Skeletal muscle satellite cell (primary cell): ENCODE results near the gene EZR. TPM values are rescaled to one million over a fixed set of nuclear protein-coding genes. Genes with fewer than 3 reads are reported as not detected.

Experiments
- H3K27me3 ChIP-seq: 2 replicates; pipeline ENCODE4 v1.7.0; 2013; ENCODE audit warnings: low read length; ENCODE audit not compliant: control insufficient read depth, insufficient read depth
- H3K36me3 ChIP-seq: 2 replicates; pipeline ENCODE4 v1.7.0; 2013; ENCODE audit warnings: mild to moderate bottlenecking, control low read depth, low read length; ENCODE audit not compliant: insufficient read depth
- H3K4me1 ChIP-seq: 2 replicates; pipeline ENCODE4 v1.7.0; 2013; ENCODE audit warnings: low read length; ENCODE audit not compliant: control insufficient read depth, insufficient read depth
- H3K4me2 ChIP-seq: 2 replicates; pipeline ENCODE4 v1.7.0; 2013; ENCODE audit warnings: mild to moderate bottlenecking, low read length
- H3K4me3 ChIP-seq: 2 replicates; pipeline ENCODE4 v1.7.0; 2013; ENCODE audit warnings: low read length
- H3K9ac ChIP-seq: 2 replicates; pipeline ENCODE4 v1.7.0; 2013; ENCODE audit warnings: mild to moderate bottlenecking, low read depth, low read length, moderate library complexity
- H3K9me3 ChIP-seq: replicated peaks from 2 replicates; pipeline ENCODE4 v1.7.0; 2013; ENCODE audit warnings: mild to moderate bottlenecking, control low read depth, low read length
- total RNA-seq: library from RNA; depleted of rRNA; stranded (reverse); fragments of >200 nt; gene quantifications from 2 replicates; pipeline ENCODE4 v1.2.3, GENCODE V29; 2012; rRNA removed

The EZR gene
- total RNA-seq = 21.0 and 25.6 TPM in 2 replicates

DNA sequence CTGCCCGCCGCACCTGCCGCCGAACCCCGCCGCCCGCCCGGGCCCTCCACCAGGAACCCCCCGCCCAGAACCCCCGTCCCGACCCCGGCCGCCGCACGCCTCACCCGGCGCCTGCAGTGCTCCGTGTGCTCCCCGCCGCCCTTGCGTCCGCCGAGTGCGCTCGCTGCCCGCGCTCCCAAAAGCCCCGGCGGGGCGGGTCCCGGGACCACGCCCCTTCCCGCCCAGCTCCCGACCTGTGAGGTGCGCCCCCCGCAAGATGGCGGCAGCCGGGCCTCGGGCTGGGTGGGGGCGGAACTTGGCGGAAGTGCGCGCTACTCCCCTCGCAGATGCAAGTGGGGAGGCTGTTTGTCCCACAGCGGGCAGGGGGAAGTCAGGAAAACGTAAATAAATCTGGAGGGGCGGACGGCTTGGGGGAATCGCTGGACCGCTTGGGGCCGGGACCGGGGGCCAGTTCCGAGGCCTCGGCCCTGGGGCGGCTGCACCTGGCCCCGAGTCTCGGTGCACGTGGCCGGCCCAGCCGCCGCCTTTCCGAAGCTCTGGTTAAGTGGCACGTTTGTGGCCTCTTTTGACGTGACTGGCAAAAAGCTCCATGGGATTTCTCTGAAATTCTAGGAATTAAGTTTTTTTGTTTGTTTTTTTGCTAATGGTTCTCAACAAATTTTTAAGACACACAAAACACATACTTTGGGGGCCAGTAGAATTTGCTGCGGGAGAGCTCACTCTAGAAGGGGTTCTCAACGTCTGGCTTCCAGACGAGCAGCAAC lies at the start of gene EZR:
TSS of gene EZR (minus strand) at position 156 of the 764 bp plus-strand sequence. CDS start 1,275 bp downstream, outside the sequence.
- Histone ChIP-seq H3K4me1 (peaks cover 25% of the 10 kb centered on the region), H3K9me3 (no peaks in the 10 kb centered on the region), H3K9ac (peak within 1 kb of the TSS; percentile 83), H3K36me3 (no peaks in the 10 kb centered on the region), H3K4me3 (peak within 1 kb of the TSS; percentile 82), H3K4me2 (peak within 1 kb of the TSS; percentile 85), H3K27me3 (no peaks in the 10 kb centered on the region)

DNA sequence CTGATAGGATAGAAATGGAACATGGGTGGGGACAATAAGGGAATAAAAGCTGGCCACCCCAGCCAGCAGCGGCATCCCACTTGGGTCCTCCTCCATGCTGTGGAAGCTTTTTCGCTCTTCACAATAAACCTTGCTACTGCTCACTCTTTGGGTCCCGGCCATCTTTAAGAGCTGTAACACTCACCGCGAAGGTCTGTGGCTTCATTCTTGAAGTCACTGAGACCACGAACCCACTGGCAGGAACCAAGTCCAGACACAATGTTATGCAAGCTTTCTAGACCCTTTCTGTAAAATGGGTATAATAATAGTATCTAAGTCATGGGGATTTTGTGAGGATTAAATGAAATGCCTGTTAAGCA lies 48.9 kb upstream of the EZR start:
- H3K27me3 ChIP-seq = no peaks in the 10 kb centered on the region

DNA sequence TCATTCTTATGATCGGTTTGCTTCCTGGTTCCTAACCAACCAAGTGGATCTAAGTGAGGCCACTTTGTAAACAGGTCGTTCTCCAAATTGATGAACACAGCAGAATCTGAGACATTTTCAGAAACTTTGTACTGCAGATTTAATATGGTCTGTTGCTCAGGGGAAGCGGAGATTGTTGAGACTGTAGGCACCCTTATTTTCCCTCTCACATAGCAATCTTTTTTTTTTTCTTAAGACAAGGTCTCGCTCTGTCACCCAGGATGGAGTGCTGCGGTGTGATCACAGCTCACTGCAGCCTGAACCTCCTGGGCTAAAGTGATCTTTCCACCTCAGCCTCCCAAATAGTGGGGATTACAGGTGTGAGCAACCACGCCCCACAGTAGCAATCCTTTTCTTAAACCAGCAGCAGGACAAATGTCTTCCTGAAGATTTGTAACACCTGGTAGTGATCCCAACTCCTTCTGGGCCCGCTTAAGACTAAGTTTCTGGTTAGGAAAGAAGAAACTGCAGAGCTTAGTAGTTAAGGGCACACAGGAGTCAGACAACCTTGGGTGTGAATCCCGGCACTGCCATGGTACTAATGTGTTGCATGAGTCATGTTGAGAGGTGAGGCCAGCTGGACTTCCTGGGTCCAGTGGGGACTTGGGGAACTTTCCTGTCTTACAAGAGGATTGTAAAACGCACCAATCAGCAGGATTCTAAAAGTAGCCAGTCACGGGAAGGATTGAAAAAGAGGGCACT lies 48.4 kb upstream of the EZR start:
- Histone ChIP-seq H3K9ac (no peak overlapping the region), H3K9me3 (no peaks in the 10 kb centered on the region), H3K4me2 (no peak overlapping the region), H3K27me3 (no peaks in the 10 kb centered on the region), H3K36me3 (no peaks in the 10 kb centered on the region), H3K4me3 (no peak overlapping the region), H3K4me1 (peaks cover 23% of the 10 kb centered on the region)

More for the DNA sequence above, 48.9 kb upstream of the EZR start:
- Histone ChIP-seq H3K9ac (no peak overlapping the region), H3K4me3 (no peak overlapping the region), H3K4me2 (no peak overlapping the region), H3K4me1 (peaks cover 23% of the 10 kb centered on the region), H3K9me3 (no peaks in the 10 kb centered on the region), H3K36me3 (no peaks in the 10 kb centered on the region)

DNA sequence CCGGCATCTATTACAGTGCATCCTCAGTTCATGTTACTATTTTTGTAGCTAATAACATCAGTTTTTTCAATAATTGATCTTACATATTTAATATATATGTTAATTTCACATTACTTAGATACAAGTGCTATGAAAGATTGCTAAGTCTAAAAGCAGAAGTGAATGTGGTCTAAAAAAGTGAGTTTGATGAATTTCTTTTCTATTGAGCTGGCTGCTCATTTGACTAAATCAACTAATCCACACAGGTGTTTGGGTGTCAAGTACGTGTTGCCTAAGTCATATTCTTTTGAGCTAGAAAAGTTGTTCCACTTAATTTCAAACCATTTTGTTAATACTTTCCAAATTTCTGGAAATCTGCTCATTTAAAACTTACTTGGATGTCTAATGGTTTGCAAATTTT lies 46.6 kb upstream of the EZR start:
- Histone ChIP-seq H3K36me3 (no peaks in the 10 kb centered on the region), H3K27me3 (no peaks in the 10 kb centered on the region), H3K9ac (no peak overlapping the region), H3K4me2 (no peak overlapping the region), H3K4me3 (no peak overlapping the region), H3K4me1 (peaks cover 23% of the 10 kb centered on the region), H3K9me3 (no peaks in the 10 kb centered on the region)

DNA sequence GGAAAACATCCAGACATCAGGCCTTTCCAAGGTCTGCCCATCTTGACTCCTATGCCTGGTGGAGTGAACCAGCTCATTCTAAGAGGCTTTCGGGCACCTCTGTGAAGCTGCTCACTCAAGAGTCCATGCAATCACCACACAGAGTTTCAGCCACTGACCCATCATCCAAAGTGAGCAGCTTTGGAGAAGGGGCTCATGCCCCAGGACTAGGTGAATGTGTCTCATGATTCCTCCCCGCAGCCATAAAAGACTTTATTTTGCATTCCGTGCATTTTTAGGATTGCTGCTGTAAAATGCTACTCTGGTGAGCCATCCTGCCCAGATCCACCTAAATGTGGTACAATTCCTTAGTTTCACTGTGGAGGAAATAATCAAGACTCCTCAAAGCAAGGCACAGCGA lies 44.5 kb upstream of the EZR start:
- no peak overlapping the region for H3K4me2 ChIP-seq
- peaks cover 13% of the 10 kb centered on the region for H3K4me1 ChIP-seq
- H3K27me3 ChIP-seq = no peaks in the 10 kb centered on the region
- H3K4me3 ChIP-seq = no peak overlapping the region
- no peaks in the 10 kb centered on the region for H3K9me3 ChIP-seq
- H3K36me3 ChIP-seq = no peaks in the 10 kb centered on the region
- no peak overlapping the region for H3K9ac ChIP-seq

DNA sequence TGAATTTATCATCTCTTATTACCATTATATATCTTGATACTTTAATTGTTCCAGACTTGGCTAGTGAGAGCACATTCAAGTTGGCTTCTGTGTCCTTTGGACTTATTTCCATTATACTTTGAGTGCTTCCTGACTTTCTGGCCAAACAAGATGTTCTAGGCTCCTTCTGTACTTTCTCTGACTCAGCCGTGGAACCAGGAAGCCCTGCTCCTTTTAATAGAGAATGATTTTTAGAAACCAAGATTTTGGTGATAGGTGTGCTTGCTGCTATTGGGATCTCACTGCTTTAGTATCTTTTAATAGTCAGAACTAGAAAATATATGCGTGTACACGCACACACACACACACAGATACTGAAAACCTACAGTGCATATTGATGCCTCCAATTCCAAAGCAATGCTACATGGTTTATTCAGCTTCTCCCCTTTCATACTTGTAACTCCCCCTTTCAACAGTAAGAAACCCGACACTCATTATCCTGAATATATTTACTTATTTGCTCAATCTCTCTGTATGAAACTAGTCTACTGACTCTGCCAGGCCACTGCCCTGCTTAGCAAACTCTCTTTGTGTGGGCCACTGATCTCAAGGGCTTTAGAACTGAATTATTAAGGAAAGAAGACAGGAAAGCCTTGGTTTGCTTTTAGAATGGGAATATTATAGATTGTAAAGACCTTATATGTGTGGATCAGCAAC lies 42.7 kb upstream of the EZR start:
- Histone ChIP-seq H3K4me1 (peaks cover 13% of the 10 kb centered on the region), H3K9me3 (no peaks in the 10 kb centered on the region), H3K27me3 (no peaks in the 10 kb centered on the region), H3K36me3 (no peaks in the 10 kb centered on the region), H3K4me3 (no peak overlapping the region), H3K9ac (no peak overlapping the region), H3K4me2 (no peak overlapping the region)

DNA sequence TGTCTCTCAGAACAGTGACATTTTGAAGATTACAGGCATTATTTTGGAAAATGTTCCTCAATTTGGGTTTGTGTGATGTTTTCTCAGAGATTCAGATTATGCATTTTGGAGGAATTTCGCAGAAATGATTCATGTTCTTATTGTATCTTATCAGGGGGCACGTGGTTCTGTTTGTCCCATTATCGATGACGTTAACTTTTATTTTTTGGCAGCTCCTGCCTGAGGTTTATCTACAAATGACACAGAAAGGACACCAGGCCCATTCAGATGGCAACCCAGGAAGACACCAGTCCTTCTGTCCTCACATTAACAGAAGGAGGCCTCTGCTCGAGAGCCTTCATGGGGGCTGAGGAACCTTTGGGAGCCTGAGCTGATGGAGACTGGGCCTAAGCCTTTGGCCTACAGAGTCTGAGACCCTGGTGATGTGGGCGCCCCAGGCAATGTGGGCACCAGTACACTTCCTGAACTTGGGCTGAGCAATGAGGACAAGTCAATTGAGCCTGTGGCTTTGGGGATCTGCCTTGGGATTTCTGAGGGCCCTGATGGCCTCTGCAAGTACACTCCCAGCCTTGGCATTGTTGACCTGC lies 41.2 kb upstream of the EZR start:
- H3K4me3 ChIP-seq = no peak overlapping the region
- H3K36me3 ChIP-seq = no peaks in the 10 kb centered on the region
- no peaks in the 10 kb centered on the region for H3K27me3 ChIP-seq
- H3K9me3 ChIP-seq = no peaks in the 10 kb centered on the region
- no peak overlapping the region for H3K4me2 ChIP-seq
- no peak overlapping the region for H3K9ac ChIP-seq
- peaks cover 13% of the 10 kb centered on the region for H3K4me1 ChIP-seq

DNA sequence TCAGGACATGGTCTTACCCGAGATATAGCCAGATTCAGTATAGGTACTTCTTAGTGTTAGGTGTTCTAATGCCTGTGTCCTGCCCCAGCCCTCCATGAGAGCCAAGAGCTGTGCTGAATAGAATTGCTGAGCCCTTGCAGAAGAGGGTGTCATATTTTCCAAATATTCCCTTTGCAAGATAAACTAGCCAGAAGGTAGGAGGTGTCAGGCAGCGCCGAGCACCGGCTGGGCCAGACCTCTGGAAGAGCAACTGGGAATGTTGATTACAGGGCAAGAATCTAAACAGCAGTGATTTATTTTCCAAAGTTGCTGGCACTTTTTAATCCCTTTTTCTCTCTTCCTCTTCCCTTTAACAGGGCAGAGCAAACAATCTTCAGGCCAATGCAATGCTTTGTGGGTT lies 37.1 kb upstream of the EZR start:
- H3K9me3 ChIP-seq = no peaks in the 10 kb centered on the region
- H3K27me3 ChIP-seq = no peaks in the 10 kb centered on the region
- no peak overlapping the region for H3K4me2 ChIP-seq
- peaks cover 22% of the 10 kb centered on the region for H3K4me1 ChIP-seq
- H3K4me3 ChIP-seq = no peak overlapping the region
- H3K36me3 ChIP-seq = no peaks in the 10 kb centered on the region
- no peak overlapping the region for H3K9ac ChIP-seq

DNA sequence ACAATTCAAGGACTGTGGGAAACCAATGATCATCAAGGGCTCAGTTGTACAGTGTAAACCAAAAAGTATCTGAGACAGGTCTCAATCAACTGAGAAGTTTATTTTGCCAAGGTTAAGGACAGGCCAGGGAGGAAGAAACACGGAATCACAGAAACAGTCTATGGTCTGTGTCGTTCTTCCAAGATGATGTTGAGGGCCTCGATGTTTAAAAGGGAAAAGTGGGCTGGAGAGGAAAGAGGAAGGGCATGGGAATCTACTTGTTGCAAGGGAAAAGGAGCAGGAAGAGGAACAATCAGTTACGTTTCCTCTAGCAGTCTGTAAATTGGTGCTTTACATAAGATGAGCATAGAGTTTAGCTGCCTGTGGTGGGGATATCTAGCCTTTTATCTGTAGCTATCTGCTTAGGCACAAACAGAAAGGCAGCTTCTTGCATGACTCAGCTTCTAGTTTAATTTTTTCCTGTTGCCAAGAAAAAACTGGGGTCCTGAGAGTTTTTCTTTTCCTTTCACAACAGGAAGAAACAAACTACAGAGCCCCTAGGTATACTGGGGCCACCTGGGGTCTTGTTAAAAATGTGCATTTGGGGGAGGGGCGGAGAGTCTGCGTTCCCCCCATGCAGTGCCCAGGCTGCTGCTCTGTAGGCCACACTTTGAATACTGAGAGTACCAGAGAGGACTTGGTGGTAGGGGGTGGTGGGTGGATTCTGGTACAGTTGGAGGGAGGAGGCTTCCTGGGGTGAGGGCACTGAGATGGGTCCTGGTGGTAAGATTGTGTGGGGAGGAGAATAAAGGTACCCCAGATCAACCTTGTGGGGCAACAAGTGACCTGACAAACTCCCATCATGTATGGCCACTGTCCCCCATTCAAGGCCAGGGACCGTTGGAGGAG lies 35.3 kb upstream of the EZR start:
- Histone ChIP-seq H3K36me3 (no peaks in the 10 kb centered on the region), H3K4me2 (no peak overlapping the region), H3K4me3 (no peak overlapping the region), H3K27me3 (no peaks in the 10 kb centered on the region), H3K9ac (no peak overlapping the region), H3K4me1 (peaks cover 38% of the 10 kb centered on the region), H3K9me3 (no peaks in the 10 kb centered on the region)

DNA sequence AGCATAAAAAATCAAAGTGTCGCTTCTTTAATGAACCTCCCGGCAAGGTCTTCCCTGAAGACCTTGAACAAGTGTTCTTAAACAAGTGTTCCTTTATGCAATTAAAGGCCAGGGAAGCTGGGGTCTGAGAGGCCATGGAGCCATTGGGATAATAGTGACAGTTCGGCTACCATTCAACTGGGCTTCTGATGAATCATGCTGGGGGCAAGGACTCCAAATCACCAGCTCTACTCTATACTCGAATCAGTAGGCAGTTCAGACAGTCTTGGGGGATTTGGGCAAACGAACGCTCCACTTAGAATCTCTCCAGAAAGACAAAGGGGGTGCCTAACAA lies 34.7 kb upstream of the EZR start:
- H3K9ac ChIP-seq = peak overlapping the region; percentile 8

More for the DNA sequence above, 34.7 kb upstream of the EZR start:
- Histone ChIP-seq H3K36me3 (no peaks in the 10 kb centered on the region), H3K9me3 (no peaks in the 10 kb centered on the region), H3K4me2 (peak overlapping the region; percentile 49), H3K4me3 (no peak overlapping the region), H3K4me1 (peaks cover 41% of the 10 kb centered on the region), H3K27me3 (no peaks in the 10 kb centered on the region)
